DOHH2 (cell line): ENCODE data around the gene MTOR.

ENCODE experiments used
- EZH2phosphoT487 ChIP-seq: fragments of 200-600 bp; sonication (generic); IDR thresholded peaks from 2 replicates; pipeline ENCODE4 v1.6.1; 2017; ENCODE audit warnings: borderline replicate concordance, mild to moderate bottlenecking, antibody characterized with exemption, low read length, moderate library complexity, mixed read lengths
- TF ChIP-seq, protein P1 (sequence below): fragments of 200-600 bp; sonication (generic); IDR thresholded peaks from one replicate; pipeline ENCODE4 v1.5.1; 2014; ENCODE audit warnings: antibody characterized with exemption, mild to moderate bottlenecking, low read depth, low read length; ENCODE audit not compliant: poor library complexity, severe bottlenecking

DNA sequence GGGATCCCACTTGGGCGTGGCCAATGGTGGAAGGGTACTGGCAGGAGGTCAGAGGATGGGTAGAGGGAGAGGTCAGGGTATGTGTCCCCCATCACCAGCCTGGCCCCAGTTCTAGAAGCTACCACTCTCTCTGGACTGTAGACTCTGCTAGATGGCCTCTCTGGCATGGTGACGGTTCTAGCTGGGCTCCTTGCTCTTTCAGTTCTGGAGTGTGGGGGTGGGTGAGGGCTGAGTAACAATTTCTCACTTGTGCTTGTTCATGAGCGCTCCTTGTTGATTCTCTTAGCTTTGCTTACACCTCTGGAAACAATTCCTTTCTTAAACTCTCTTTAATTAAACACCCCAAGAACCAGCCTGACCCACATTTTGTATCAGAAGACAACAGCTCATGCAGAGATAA lies 137.4 kb downstream of the MTOR start:
- TF ChIP-seq EZH2phosphoT487: no peak
- TF ChIP-seq, protein P1, sequence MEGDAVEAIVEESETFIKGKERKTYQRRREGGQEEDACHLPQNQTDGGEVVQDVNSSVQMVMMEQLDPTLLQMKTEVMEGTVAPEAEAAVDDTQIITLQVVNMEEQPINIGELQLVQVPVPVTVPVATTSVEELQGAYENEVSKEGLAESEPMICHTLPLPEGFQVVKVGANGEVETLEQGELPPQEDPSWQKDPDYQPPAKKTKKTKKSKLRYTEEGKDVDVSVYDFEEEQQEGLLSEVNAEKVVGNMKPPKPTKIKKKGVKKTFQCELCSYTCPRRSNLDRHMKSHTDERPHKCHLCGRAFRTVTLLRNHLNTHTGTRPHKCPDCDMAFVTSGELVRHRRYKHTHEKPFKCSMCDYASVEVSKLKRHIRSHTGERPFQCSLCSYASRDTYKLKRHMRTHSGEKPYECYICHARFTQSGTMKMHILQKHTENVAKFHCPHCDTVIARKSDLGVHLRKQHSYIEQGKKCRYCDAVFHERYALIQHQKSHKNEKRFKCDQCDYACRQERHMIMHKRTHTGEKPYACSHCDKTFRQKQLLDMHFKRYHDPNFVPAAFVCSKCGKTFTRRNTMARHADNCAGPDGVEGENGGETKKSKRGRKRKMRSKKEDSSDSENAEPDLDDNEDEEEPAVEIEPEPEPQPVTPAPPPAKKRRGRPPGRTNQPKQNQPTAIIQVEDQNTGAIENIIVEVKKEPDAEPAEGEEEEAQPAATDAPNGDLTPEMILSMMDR: no peak
